Measurements from ENCODE around the gene ZNF296. TPM values are rescaled to one million over a fixed set of nuclear protein-coding genes. Genes with fewer than 3 reads are reported as not detected.
A peak's percentile ranks its signal among the peaks of the same experiment; 100 is the strongest.

The ZNF296 gene
- total and polyA plus RNA-seq, 2 of the 13 experiments (the other 11 are each of a cell fraction or from before 2014, with no cell fraction given), result 0.26 to 0.62 TPM

DNA sequence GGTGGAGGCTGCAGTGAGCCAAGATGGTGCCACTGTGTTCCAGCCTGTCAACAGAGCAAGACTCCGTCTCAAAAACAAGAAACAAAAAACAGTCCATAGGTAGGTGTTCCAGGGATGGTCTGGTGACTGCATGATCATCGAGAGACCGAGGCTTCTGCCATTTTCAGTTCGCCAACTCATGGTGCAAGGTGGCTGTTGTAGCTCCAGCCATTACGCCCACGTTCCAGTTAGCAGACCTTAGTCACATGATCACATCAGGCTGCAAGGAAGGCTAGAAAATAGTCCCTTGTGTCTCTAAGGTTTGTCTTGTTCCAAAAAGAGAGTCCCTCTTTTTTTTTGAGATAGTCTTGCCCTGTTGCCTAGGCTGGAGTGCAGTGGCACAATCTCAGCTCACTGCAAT is 40.5 kb downstream of the ZNF296 start:
- POLR2A ChIA-PET, result no interaction called here
- FAIRE-seq (no peak), DNase-seq (ENCODE audit: low spot score) (no peak), ATAC-seq (no peak)
- BruUV-seq (replicated peaks), result no TSS peak
- no peak overlapping the region for H2AFZ ChIP-seq (ENCODE audit: low read length)
- H3K36me3 ChIP-seq (replicated peaks in 1 of 2; ENCODE audit: control insufficient read depth in 1 of 2, insufficient read depth in 2 of 2, low read length in 2 of 2), result peaks cover 0 to 9% of the 10 kb centered on the region in 2 experiments; a peak in 3 of 5 replicates
- no peaks in the 10 kb centered on the region; a peak in 1 of 5 replicates for H3K27me3 ChIP-seq (ENCODE audit: control insufficient read depth in 1 of 2, insufficient read depth in 2 of 2, low read length in 2 of 2)
- H4K20me1 ChIP-seq (ENCODE audit: insufficient read depth, low read length), result peaks cover 16% of the 10 kb centered on the region; the same call in 1 of the 2 replicates
- peak; percentile 43; the same call in 1 of the 2 replicates for TF ChIP-seq ZMYM3 (CRISPR knock-in tag; IDR thresholded peaks at IDR 0.05)
- TF ChIP-seq RELA (CRISPR knock-in tag; IDR thresholded peaks at IDR 0.05), result no peak
- TF ChIP-seq, protein P1, sequence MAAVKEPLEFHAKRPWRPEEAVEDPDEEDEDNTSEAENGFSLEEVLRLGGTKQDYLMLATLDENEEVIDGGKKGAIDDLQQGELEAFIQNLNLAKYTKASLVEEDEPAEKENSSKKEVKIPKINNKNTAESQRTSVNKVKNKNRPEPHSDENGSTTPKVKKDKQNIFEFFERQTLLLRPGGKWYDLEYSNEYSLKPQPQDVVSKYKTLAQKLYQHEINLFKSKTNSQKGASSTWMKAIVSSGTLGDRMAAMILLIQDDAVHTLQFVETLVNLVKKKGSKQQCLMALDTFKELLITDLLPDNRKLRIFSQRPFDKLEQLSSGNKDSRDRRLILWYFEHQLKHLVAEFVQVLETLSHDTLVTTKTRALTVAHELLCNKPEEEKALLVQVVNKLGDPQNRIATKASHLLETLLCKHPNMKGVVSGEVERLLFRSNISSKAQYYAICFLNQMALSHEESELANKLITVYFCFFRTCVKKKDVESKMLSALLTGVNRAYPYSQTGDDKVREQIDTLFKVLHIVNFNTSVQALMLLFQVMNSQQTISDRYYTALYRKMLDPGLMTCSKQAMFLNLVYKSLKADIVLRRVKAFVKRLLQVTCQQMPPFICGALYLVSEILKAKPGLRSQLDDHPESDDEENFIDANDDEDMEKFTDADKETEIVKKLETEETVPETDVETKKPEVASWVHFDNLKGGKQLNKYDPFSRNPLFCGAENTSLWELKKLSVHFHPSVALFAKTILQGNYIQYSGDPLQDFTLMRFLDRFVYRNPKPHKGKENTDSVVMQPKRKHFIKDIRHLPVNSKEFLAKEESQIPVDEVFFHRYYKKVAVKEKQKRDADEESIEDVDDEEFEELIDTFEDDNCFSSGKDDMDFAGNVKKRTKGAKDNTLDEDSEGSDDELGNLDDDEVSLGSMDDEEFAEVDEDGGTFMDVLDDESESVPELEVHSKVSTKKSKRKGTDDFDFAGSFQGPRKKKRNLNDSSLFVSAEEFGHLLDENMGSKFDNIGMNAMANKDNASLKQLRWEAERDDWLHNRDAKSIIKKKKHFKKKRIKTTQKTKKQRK (IDR thresholded peaks at IDR 0.05; ENCODE audit: low read length), result no peak
- no peak for TF ChIP-seq MED1 (CRISPR knock-in tag; IDR thresholded peaks at IDR 0.05)
- TF ChIP-seq ZZZ3 (CRISPR knock-in tag; IDR thresholded peaks at IDR 0.05; ENCODE audit: borderline replicate concordance), result no peak
- no peak overlapping the region for H3K9ac ChIP-seq (ENCODE audit: insufficient read depth, low read depth, low read length)
- 92% methylated on average over 6 of the region's 6 CpGs for WGBS (ENCODE audit: low lambda C conversion rate)
- peaks cover 18% of the 10 kb centered on the region for H3K79me2 ChIP-seq (ENCODE audit: insufficient read depth, low read length)
- H3K4me2 ChIP-seq (ENCODE audit: low read depth, low read length), result no peak overlapping the region
- in situ Hi-C loops (cut with HindIII; ENCODE audit: extremely low pct_ligation_motif_present, low pct_unique_long_range_greater_than_20kb), result no loop called here
- no peak overlapping the region for H3K4me3 ChIP-seq (replicated peaks in 1 of 3; ENCODE audit: insufficient read depth in 1 of 3, low read depth in 2 of 3, low read length in 3 of 3)
- peaks cover 32% of the 10 kb centered on the region for H3K4me1 ChIP-seq (ENCODE audit: insufficient read depth, low read length)
- intact Hi-C loops (cut with micrococcal nuclease; ENCODE audit: unreplicated experiment), result no loop called here
- no peak overlapping the region for H3K27ac ChIP-seq (ENCODE audit: extremely low read length, insufficient read depth, low read length)
- H3K9me3 ChIP-seq (ENCODE audit: low read length), result no peaks in the 10 kb centered on the region
- CTCF ChIA-PET (ENCODE audit: low intra/inter-chr PET ratio, low total read pairs), result no interaction called here

GRCh38 chr19:45032421-45032820 is 43.9 kb downstream of the ZNF296 start:
- FAIRE-seq, result no peak
- Histone ChIP-seq H3K4me1 (ENCODE audit: insufficient read depth, low read length) (peaks cover 21% of the 10 kb centered on the region), H2AFZ (ENCODE audit: low read length) (no peak overlapping the region), H3K4me3 (replicated peaks in 1 of 3; ENCODE audit: insufficient read depth in 1 of 3, low read depth in 2 of 3, low read length in 3 of 3) (no peak overlapping the region), H3K4me2 (ENCODE audit: low read depth, low read length) (no peak overlapping the region), H3K36me3 (replicated peaks in 1 of 2; ENCODE audit: control insufficient read depth in 1 of 2, insufficient read depth in 2 of 2, low read length in 2 of 2) (no peaks in the 10 kb centered on the region), H3K27ac (ENCODE audit: extremely low read length, insufficient read depth, low read length) (peak overlapping the region; percentile 37), H3K79me2 (ENCODE audit: insufficient read depth, low read length) (no peaks in the 10 kb centered on the region), H4K20me1 (ENCODE audit: insufficient read depth, low read length) (no peaks in the 10 kb centered on the region), H3K27me3 (ENCODE audit: control insufficient read depth in 1 of 2, insufficient read depth in 2 of 2, low read length in 2 of 2) (no peaks in the 10 kb centered on the region), H3K9me3 (ENCODE audit: low read length) (no peaks in the 10 kb centered on the region), H3K9ac (ENCODE audit: insufficient read depth, low read depth, low read length) (no peak overlapping the region)
- no peak for ATAC-seq
- ChIA-PET POLR2A (no interaction called here), CTCF (ENCODE audit: low intra/inter-chr PET ratio, low total read pairs) (no interaction called here)
- in situ Hi-C loops (cut with HindIII; ENCODE audit: extremely low pct_ligation_motif_present, low pct_unique_long_range_greater_than_20kb) (no loop called here), intact Hi-C loops (cut with micrococcal nuclease; ENCODE audit: unreplicated experiment) (no loop called here)
- BruUV-seq (replicated peaks), result no TSS peak
- DNase-seq (ENCODE audit: low spot score), result no peak
- 85% methylated on average over 14 of the region's 18 CpGs for WGBS (ENCODE audit: low lambda C conversion rate)
- TF ChIP-seq, protein P2, sequence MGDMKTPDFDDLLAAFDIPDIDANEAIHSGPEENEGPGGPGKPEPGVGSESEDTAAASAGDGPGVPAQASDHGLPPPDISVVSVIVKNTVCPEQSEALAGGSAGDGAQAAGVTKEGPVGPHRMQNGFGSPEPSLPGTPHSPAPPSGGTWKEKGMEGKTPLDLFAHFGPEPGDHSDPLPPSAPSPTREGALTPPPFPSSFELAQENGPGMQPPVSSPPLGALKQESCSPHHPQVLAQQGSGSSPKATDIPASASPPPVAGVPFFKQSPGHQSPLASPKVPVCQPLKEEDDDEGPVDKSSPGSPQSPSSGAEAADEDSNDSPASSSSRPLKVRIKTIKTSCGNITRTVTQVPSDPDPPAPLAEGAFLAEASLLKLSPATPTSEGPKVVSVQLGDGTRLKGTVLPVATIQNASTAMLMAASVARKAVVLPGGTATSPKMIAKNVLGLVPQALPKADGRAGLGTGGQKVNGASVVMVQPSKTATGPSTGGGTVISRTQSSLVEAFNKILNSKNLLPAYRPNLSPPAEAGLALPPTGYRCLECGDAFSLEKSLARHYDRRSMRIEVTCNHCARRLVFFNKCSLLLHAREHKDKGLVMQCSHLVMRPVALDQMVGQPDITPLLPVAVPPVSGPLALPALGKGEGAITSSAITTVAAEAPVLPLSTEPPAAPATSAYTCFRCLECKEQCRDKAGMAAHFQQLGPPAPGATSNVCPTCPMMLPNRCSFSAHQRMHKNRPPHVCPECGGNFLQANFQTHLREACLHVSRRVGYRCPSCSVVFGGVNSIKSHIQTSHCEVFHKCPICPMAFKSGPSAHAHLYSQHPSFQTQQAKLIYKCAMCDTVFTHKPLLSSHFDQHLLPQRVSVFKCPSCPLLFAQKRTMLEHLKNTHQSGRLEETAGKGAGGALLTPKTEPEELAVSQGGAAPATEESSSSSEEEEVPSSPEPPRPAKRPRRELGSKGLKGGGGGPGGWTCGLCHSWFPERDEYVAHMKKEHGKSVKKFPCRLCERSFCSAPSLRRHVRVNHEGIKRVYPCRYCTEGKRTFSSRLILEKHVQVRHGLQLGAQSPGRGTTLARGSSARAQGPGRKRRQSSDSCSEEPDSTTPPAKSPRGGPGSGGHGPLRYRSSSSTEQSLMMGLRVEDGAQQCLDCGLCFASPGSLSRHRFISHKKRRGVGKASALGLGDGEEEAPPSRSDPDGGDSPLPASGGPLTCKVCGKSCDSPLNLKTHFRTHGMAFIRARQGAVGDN (CRISPR knock-in tag; IDR thresholded peaks at IDR 0.05), result 0 out of 2 replicates have a peak, but pooled peaks have one; percentile 27
- TF ChIP-seq ZNF569 (CRISPR knock-in tag; IDR thresholded peaks at IDR 0.05; ENCODE audit: borderline replicate concordance), result no peak
- 0 out of 2 replicates have a peak, but pooled peaks have one; percentile 19 for TF ChIP-seq ZNF891 (CRISPR knock-in tag; IDR thresholded peaks at IDR 0.05)
- peak; percentile 84 for TF ChIP-seq ZBTB38 (CRISPR knock-in tag; IDR thresholded peaks at IDR 0.05)
